Liver (tissue), 9 donors: Measurements from ENCODE around the gene NDUFA11. TPM values are rescaled to one million over a fixed set of nuclear protein-coding genes. Genes with fewer than 3 reads are reported as not detected.

Experiments
- DNase-seq: peaks from one replicate; pipeline ENCODE4 v3.0.0-alpha.2; 2017; ENCODE audit warnings: low spot score
- H3K27ac ChIP-seq, 2 donors: one replicate each; pipeline ENCODE4 v1.7.0; 2013; ENCODE audit warnings: inconsistent platforms in 2 of 2, low read length in 2 of 2, control low read depth in 1 of 2, low read depth in 1 of 2, mild to moderate bottlenecking in 1 of 2
- H3K27me3 ChIP-seq, 4 donors: one replicate each; pipeline versions ENCODE4 v1.6.1 to v1.7.0; 2013; ENCODE audit warnings: low read length in 3 of 4, inconsistent platforms in 1 of 4, mild to moderate bottlenecking in 1 of 4, moderate library complexity in 1 of 4; ENCODE audit not compliant: control insufficient read depth in 4 of 4, insufficient read depth in 4 of 4
- H3K36me3 ChIP-seq, 4 donors: one replicate each; pipeline versions ENCODE4 v1.6.1 to v1.7.0; 2013; ENCODE audit warnings: low read length in 3 of 4, mild to moderate bottlenecking in 3 of 4, low read depth in 1 of 4, moderate library complexity in 1 of 4; ENCODE audit not compliant: control insufficient read depth in 4 of 4, insufficient read depth in 3 of 4
- H3K4me1 ChIP-seq, 4 donors: one replicate each; pipeline versions ENCODE4 v1.6.1 to v1.7.0; 2013; ENCODE audit warnings: low read length in 3 of 4, mild to moderate bottlenecking in 3 of 4, moderate library complexity in 1 of 4; ENCODE audit not compliant: control insufficient read depth in 4 of 4, insufficient read depth in 4 of 4
- H3K4me3 ChIP-seq, 3 donors: one replicate each; pipeline versions ENCODE4 v1.6.1 to v1.7.0; 2013; ENCODE audit warnings: low read length in 3 of 3, control low read depth in 1 of 3, low read depth in 1 of 3, mild to moderate bottlenecking in 1 of 3
- H3K9ac ChIP-seq, 2 donors: one replicate each; pipeline ENCODE4 v1.7.0; 2013; ENCODE audit warnings: low read length in 2 of 2, mild to moderate bottlenecking in 2 of 2, moderate library complexity in 2 of 2, control low read depth in 1 of 2, low read depth in 1 of 2
- H3K9me3 ChIP-seq, 4 donors: one replicate each; pipeline versions ENCODE4 v1.6.1 to v1.7.0; 2013; ENCODE audit warnings: low read length in 3 of 4; ENCODE audit not compliant: control insufficient read depth in 4 of 4
- ATF3 ChIP-seq: IDR thresholded peaks from 2 replicates; pipeline ENCODE4 v1.6.1; 2016; ENCODE audit warnings: antibody characterized with exemption
- CTCF ChIP-seq: fragments of 150-350 bp; IDR thresholded peaks from 2 replicates; pipeline ENCODE4 v1.5.1; 2017; ENCODE audit warnings: improper control_type of control experiment, low read depth, low read length; ENCODE audit not compliant: missing input control
- EGR1 ChIP-seq, 2 donors: IDR thresholded peaks; 2 replicates each; pipeline ENCODE4 v1.6.1; 2016 to 2018; ENCODE audit warnings: antibody characterized with exemption in 2 of 2, low read depth in 2 of 2
- FOXA1 ChIP-seq: IDR thresholded peaks from 2 replicates; pipeline ENCODE4 v1.6.1; 2016; ENCODE audit warnings: antibody characterized with exemption
- FOXA2 ChIP-seq: IDR thresholded peaks from 2 replicates; pipeline ENCODE4 v1.6.1; 2016; ENCODE audit warnings: antibody characterized with exemption
- HNF4A ChIP-seq, 2 donors: conservative IDR thresholded peaks; 2 replicates each; pipeline ENCODE4 v1.6.1; 2016; ENCODE audit warnings: antibody characterized with exemption in 2 of 2, mild to moderate bottlenecking in 2 of 2
- HNF4G ChIP-seq: IDR thresholded peaks from 2 replicates; pipeline ENCODE4 v1.6.1; 2016; ENCODE audit warnings: antibody characterized with exemption
- NR2F2 ChIP-seq: IDR thresholded peaks from 2 replicates; pipeline ENCODE4 v1.6.1; 2016; ENCODE audit warnings: antibody characterized with exemption
- YY1 ChIP-seq: IDR thresholded peaks from 2 replicates; pipeline ENCODE4 v1.6.1; 2016; ENCODE audit warnings: antibody characterized with exemption, mild to moderate bottlenecking
- ZBTB33 ChIP-seq: IDR thresholded peaks from 2 replicates; pipeline ENCODE4 v1.6.1; 2016; ENCODE audit warnings: antibody characterized with exemption
- WGBS: extraction: QIAGEN DNeasy Blood & Tissue Kit; methylation state at CpG from one replicate; pipeline ENCODE4 v1.1.7; 2013; 5-methylcytosine and 5-hydroxymethylcytosine counted together
- polyA plus RNA-seq, 2 donors: library from polyadenylated mRNA; stranded (reverse) in 1 of 2; unstranded in 1 of 2; fragments of 200-250 nt in 1 of 2; fragments of >200 nt in 1 of 2; fragmentation: Nextera tagmentation in 1 of 2; extraction: Ambion mirVana in 1 of 2; gene quantifications; one replicate each; pipeline versions ENCODE4 v1.2.1 to v1.2.3, GENCODE V29; 2013 to 2015
- total RNA-seq, 2 donors: library from RNA; depleted of rRNA; stranded (reverse); fragments of >200 nt; gene quantifications; one replicate each; pipeline ENCODE4 v1.2.3, GENCODE V29; 2014
- TF ChIP-seq, protein P1 (sequence below): IDR thresholded peaks from 2 replicates; pipeline ENCODE4 v1.6.1; 2016; ENCODE audit warnings: antibody characterized with exemption
- TF ChIP-seq, protein P2 (sequence below): IDR thresholded peaks from 2 replicates; pipeline ENCODE4 v1.6.1; 2016; ENCODE audit warnings: antibody characterized with exemption, mild to moderate bottlenecking
- donor health status: healthy.
- donor health status: healthy.
- donor health status: healthy.
- donor health status: healthy.
- donor health status: healthy.

NDUFA11 gene
- total and polyA plus RNA-seq, 4 donors = 127 to 394 (median 226) TPM

- TF ChIP-seq ZBTB33 (no peak), HNF4A (conservative IDR thresholded peaks at IDR 0.05) (no peak)
Measured at GRCh38 chr19:5896365-5897076, 7.1 kb downstream of the NDUFA11 start (continued).

DNA sequence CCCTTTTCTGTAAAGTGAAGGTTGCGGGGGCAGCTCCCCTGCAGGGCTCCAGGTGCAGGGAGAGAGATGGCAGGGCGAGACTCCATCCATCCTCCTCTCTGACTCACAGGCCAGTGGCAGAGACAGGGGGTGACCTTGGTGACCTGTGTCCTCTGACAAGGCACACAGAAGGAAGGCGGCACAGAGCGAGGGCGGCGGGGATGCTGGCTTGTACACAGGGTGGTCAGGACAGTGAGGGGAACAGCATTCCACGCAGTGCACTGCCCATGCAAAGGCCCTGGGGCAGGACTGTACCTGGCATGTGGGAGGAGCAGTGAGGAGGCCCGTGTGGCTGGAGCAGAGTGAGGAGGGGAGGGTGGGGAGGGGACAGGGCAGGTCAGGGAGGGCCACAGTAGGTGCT lies 7.7 kb downstream of the NDUFA11 start:
- DNase-seq = no peak
- Histone ChIP-seq H3K27ac (no peak overlapping the region), H3K9me3 (no peaks in the 10 kb centered on the region), H3K27me3 (no peaks in the 10 kb centered on the region), H3K9ac (no peak overlapping the region), H3K4me3 (no peak overlapping the region), H3K4me1 (peaks cover 0 to 11% (median 3%) of the 10 kb centered on the region in 4 donors), H3K36me3 (peaks cover 6 to 25% (median 9%) of the 10 kb centered on the region in 4 donors)
- TF ChIP-seq YY1 (no peak), FOXA2 (no peak), NR2F2 (no peak), EGR1 (IDR thresholded peaks at IDR 0.05; ENCODE audit: low read depth in 2 of 2) (no peak), FOXA1 (no peak)
- WGBS = 91% methylated on average over 8 of the region's 8 CpGs

DNA sequence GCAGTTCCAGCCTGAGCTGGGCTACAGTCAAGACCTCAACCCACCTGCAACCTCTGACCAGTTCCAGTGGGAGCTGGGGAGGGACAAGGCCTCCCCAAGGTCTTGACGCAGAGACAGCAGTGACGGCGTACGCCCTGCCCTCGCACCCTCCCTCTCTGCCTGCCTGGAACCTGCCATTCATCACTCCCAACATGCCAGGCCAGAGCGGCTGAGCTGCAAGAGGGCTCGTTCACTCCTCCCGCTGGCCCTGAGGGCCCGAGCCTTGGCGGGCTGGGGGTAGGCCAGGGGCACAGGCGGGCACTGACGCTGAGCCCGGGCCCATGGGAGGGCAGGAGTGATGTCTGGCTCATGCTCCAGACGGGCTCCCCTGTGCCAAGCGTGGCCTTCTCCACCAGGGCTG lies 8.2 kb downstream of the NDUFA11 start:
- 90% methylated on average over 15 of the region's 15 CpGs for WGBS
- Histone ChIP-seq H3K36me3 (peaks cover 6 to 25% (median 9%) of the 10 kb centered on the region in 4 donors), H3K9me3 (no peaks in the 10 kb centered on the region), H3K4me3 (no peak overlapping the region), H3K27ac (no peak overlapping the region), H3K27me3 (no peaks in the 10 kb centered on the region), H3K9ac (no peak overlapping the region), H3K4me1 (peaks cover 0 to 11% (median 3%) of the 10 kb centered on the region in 4 donors)
- DNase-seq = no peak
- no peak for TF ChIP-seq HNF4G
- TF ChIP-seq EGR1 (IDR thresholded peaks at IDR 0.05; ENCODE audit: low read depth in 2 of 2) = no peak
- no peak for TF ChIP-seq HNF4A (conservative IDR thresholded peaks at IDR 0.05)
- no peak for TF ChIP-seq CTCF
- no peak for TF ChIP-seq FOXA2
- TF ChIP-seq NR2F2 = no peak
- TF ChIP-seq ATF3 = no peak
- TF ChIP-seq, protein P1, sequence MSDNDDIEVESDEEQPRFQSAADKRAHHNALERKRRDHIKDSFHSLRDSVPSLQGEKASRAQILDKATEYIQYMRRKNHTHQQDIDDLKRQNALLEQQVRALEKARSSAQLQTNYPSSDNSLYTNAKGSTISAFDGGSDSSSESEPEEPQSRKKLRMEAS = no peak
- TF ChIP-seq, protein P2, sequence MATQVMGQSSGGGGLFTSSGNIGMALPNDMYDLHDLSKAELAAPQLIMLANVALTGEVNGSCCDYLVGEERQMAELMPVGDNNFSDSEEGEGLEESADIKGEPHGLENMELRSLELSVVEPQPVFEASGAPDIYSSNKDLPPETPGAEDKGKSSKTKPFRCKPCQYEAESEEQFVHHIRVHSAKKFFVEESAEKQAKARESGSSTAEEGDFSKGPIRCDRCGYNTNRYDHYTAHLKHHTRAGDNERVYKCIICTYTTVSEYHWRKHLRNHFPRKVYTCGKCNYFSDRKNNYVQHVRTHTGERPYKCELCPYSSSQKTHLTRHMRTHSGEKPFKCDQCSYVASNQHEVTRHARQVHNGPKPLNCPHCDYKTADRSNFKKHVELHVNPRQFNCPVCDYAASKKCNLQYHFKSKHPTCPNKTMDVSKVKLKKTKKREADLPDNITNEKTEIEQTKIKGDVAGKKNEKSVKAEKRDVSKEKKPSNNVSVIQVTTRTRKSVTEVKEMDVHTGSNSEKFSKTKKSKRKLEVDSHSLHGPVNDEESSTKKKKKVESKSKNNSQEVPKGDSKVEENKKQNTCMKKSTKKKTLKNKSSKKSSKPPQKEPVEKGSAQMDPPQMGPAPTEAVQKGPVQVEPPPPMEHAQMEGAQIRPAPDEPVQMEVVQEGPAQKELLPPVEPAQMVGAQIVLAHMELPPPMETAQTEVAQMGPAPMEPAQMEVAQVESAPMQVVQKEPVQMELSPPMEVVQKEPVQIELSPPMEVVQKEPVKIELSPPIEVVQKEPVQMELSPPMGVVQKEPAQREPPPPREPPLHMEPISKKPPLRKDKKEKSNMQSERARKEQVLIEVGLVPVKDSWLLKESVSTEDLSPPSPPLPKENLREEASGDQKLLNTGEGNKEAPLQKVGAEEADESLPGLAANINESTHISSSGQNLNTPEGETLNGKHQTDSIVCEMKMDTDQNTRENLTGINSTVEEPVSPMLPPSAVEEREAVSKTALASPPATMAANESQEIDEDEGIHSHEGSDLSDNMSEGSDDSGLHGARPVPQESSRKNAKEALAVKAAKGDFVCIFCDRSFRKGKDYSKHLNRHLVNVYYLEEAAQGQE = no peak
